Loucy (cell line): ENCODE data around the gene LRRC23.
"Not testable (repeated sequence)": the region's sequence is repeated elsewhere in the genome, so short reads cannot be mapped to it uniquely, and the experiment has no call there.

Experiments used
- H2AFZ ChIP-seq: fragments of 200-600 bp; sonication (generic); 2 replicates; pipeline ENCODE4 v1.6.0; 2016; ENCODE audit warnings: antibody characterized with exemption, mild to moderate bottlenecking, low read length, moderate library complexity
- H3F3A ChIP-seq: fragments of 200-600 bp; 2 replicates; pipeline ENCODE4 v1.6.0; 2016; ENCODE audit warnings: antibody characterized with exemption, low read depth, mild to moderate bottlenecking
- H3K27me3 ChIP-seq: fragments of 200-600 bp; sonication (generic); 2 replicates; pipeline ENCODE4 v1.6.1; 2014; ENCODE audit warnings: low read length, mild to moderate bottlenecking; ENCODE audit not compliant: insufficient read depth, poor library complexity, severe bottlenecking
- H3K36me3 ChIP-seq: fragments of 200-600 bp; sonication (generic); 2 replicates; pipeline ENCODE4 v1.6.1; 2016; ENCODE audit warnings: low read length; ENCODE audit not compliant: insufficient read depth
- H3K4me1 ChIP-seq: fragments of 200-600 bp; sonication (generic); 2 replicates; pipeline ENCODE4 v1.5.1; 2014; ENCODE audit warnings: low read length, mild to moderate bottlenecking; ENCODE audit not compliant: insufficient read depth, poor library complexity, severe bottlenecking
- H3K4me2 ChIP-seq: fragments of 200-600 bp; sonication (generic); 2 replicates; pipeline ENCODE4 v1.6.0; 2014; ENCODE audit warnings: antibody characterized with exemption, low read length, low read depth, mild to moderate bottlenecking; ENCODE audit not compliant: poor library complexity, severe bottlenecking
- H3K4me3 ChIP-seq: fragments of 200-600 bp; sonication (generic); 2 replicates; pipeline ENCODE4 v1.5.1; 2014; ENCODE audit warnings: low read length, mild to moderate bottlenecking, mixed read lengths; ENCODE audit not compliant: poor library complexity, severe bottlenecking
- H3K79me2 ChIP-seq: fragments of 200-600 bp; sonication (generic); 2 replicates; pipeline ENCODE4 v1.6.1; 2014; ENCODE audit warnings: low read length; ENCODE audit not compliant: insufficient read depth
- H3K9ac ChIP-seq: fragments of 200-600 bp; sonication (generic); 2 replicates; pipeline ENCODE4 v1.6.0; 2014; ENCODE audit warnings: mild to moderate bottlenecking, low read depth, low read length, moderate library complexity; ENCODE audit not compliant: poor library complexity, severe bottlenecking
- H3K9me2 ChIP-seq: fragments of 200-600 bp; sonication (generic); replicated peaks from 2 replicates; pipeline ENCODE4 v1.6.1; 2016; ENCODE audit warnings: low read depth, low read length, mixed read lengths
- H3K9me3 ChIP-seq: fragments of 200-600 bp; sonication (generic); 2 replicates; pipeline ENCODE4 v1.6.1; 2014; ENCODE audit warnings: mild to moderate bottlenecking, antibody characterized with exemption, low read length, low read depth; ENCODE audit not compliant: insufficient read depth
- H4K20me1 ChIP-seq: fragments of 200-600 bp; sonication (generic); 2 replicates; pipeline ENCODE4 v1.6.0; 2014; ENCODE audit warnings: antibody characterized with exemption, low read length, mild to moderate bottlenecking; ENCODE audit not compliant: insufficient read depth, poor library complexity, severe bottlenecking
- CTCF ChIP-seq: fragments of 200-600 bp; sonication (generic); conservative IDR thresholded peaks from 2 replicates; pipeline ENCODE4 v1.5.1; 2014; ENCODE audit warnings: mild to moderate bottlenecking, antibody characterized with exemption, low read length
- EZH2phosphoT487 ChIP-seq: fragments of 200-600 bp; IDR thresholded peaks from 2 replicates; pipeline ENCODE4 v1.6.1; 2018; ENCODE audit warnings: antibody characterized with exemption, mild to moderate bottlenecking, moderate library complexity, borderline replicate concordance

Gene LRRC23

GRCh38 chr12:6891646-6892001 is 13.0 kb upstream of the LRRC23 start:
- Histone ChIP-seq H3K4me1 (peaks cover 20% of the 10 kb centered on the region), H3K9me2 (no peaks in the 10 kb centered on the region), H2AFZ (peak overlapping the region; percentile 92), H3F3A (0 out of 2 replicates have a peak, but pooled peaks cover 2% of the 10 kb centered on the region), H3K9ac (peak overlapping the region; percentile 97), H3K36me3 (no peaks in the 10 kb centered on the region), H3K79me2 (peaks cover 10% of the 10 kb centered on the region; the same call in 1 of the 2 replicates), H4K20me1 (no peaks in the 10 kb centered on the region), H3K9me3 (no peaks in the 10 kb centered on the region), H3K4me3 (peak overlapping the region; percentile 86), H3K27me3 (no peaks in the 10 kb centered on the region), H3K4me2 (peak overlapping the region; percentile 95)
- TF ChIP-seq CTCF = no peak
- no peak for TF ChIP-seq EZH2phosphoT487

GRCh38 chr12:6892683-6893082 is 11.9 kb upstream of the LRRC23 start:
- H3F3A ChIP-seq = not testable (repeated sequence)

GRCh38 chr12:6894321-6894720 is 10.3 kb upstream of the LRRC23 start:
- TF ChIP-seq CTCF = no peak
- TF ChIP-seq EZH2phosphoT487 = no peak
- no peaks in the 10 kb centered on the region for H3K9me3 ChIP-seq
- H3K79me2 ChIP-seq = peaks cover 10% of the 10 kb centered on the region; the same call in 1 of the 2 replicates
- H3F3A ChIP-seq = 0 out of 2 replicates have a peak, but pooled peaks cover 2% of the 10 kb centered on the region
- no peaks in the 10 kb centered on the region for H3K36me3 ChIP-seq
- H3K27me3 ChIP-seq = no peaks in the 10 kb centered on the region
- peaks cover 20% of the 10 kb centered on the region for H3K4me1 ChIP-seq
- H3K9me2 ChIP-seq = no peaks in the 10 kb centered on the region
- no peaks in the 10 kb centered on the region for H4K20me1 ChIP-seq
- H3K4me2 ChIP-seq = no peak overlapping the region
- no peak overlapping the region for H2AFZ ChIP-seq
- H3K9ac ChIP-seq = no peak overlapping the region
- H3K4me3 ChIP-seq = no peak overlapping the region

More at GRCh38 chr12:6892683-6893082, 11.9 kb upstream of the LRRC23 start:
- not testable (repeated sequence) for H3K9me3 ChIP-seq, H3K27me3 ChIP-seq, H3K9me2 ChIP-seq, H4K20me1 ChIP-seq, H2AFZ ChIP-seq, H3K36me3 ChIP-seq
- H3K4me3 ChIP-seq = peak overlapping the region; percentile 86
- peak overlapping the region; percentile 95 for H3K4me2 ChIP-seq
- peaks cover 20% of the 10 kb centered on the region for H3K4me1 ChIP-seq
- peak overlapping the region; percentile 97 for H3K9ac ChIP-seq
- peaks cover 10% of the 10 kb centered on the region; the same call in 1 of the 2 replicates for H3K79me2 ChIP-seq

GRCh38 chr12:6896846-6897435 is 7.7 kb upstream of the LRRC23 start:
- no peaks in the 10 kb centered on the region for H3K27me3 ChIP-seq
- no peaks in the 10 kb centered on the region for H3K9me2 ChIP-seq
- H3K36me3 ChIP-seq = no peaks in the 10 kb centered on the region
- H3K4me2 ChIP-seq = no peak overlapping the region
- no peak overlapping the region for H2AFZ ChIP-seq
- H3K4me1 ChIP-seq = peaks cover 15% of the 10 kb centered on the region
- H3F3A ChIP-seq = no peaks in the 10 kb centered on the region
- H3K9me3 ChIP-seq = no peaks in the 10 kb centered on the region
- H4K20me1 ChIP-seq = no peaks in the 10 kb centered on the region
- H3K79me2 ChIP-seq = peaks cover 6% of the 10 kb centered on the region; the same call in 1 of the 2 replicates
- no peak overlapping the region for H3K9ac ChIP-seq
- TF ChIP-seq CTCF (no peak), EZH2phosphoT487 (no peak)
- H3K4me3 ChIP-seq = no peak overlapping the region
